ENCODE data around the gene NFAM1. TPM values are rescaled to one million over a fixed set of nuclear protein-coding genes. Genes with fewer than 3 reads are reported as not detected.
A peak's percentile ranks its signal among the peaks of the same experiment; 100 is the strongest.

Gene NFAM1
- total RNA-seq, 1 donor from 2014 or later, result 1.6 TPM

DNA sequence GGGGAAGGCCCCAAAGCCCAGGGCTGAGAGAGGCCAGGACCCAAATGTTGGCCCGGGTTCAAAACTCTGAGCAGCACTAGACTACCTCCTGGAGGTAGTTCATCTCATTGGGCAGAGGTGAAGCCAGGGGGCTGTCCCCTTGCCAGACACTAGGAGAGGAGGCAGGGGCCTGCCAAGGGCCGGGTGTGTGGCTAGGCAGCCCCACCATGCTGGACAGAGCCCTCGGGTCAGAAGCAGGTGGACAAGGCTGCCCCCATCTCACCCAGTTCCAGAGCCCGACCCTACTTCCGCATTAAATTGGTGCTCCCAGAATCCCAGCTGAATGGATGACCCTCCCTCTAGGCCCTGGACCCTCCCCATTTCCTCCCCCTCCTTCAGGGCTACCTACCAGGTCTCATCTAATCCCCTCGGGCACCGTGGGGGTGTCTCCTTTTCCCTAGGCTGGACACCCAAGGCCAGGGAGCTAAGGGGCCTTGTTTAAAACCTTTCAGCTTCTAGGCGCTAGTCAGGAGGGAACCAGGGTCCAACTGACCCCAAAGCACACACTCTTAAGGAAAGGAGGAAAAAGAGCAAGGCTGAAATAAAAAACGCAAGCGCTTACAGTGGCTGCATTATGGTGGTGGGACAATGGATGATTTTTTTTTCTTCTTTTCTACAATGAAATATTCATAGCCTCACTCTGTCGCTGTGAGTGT is 89.6 kb downstream of the NFAM1 start:
- H3K9me3 Mint-ChIP-seq (ENCODE audit: unreplicated experiment), result no peaks in the 10 kb centered on the region
- H3K4me1 Mint-ChIP-seq (ENCODE audit: unreplicated experiment), result no peaks in the 10 kb centered on the region
- no peak for DNase-seq (ENCODE audit: low spot score)
- peaks cover 25% of the 10 kb centered on the region for H3K27me3 Mint-ChIP-seq (ENCODE audit: unreplicated experiment)
- peak overlapping the region; percentile 83 for H3K4me3 Mint-ChIP-seq (ENCODE audit: unreplicated experiment)
- TF ChIP-seq, protein P1, sequence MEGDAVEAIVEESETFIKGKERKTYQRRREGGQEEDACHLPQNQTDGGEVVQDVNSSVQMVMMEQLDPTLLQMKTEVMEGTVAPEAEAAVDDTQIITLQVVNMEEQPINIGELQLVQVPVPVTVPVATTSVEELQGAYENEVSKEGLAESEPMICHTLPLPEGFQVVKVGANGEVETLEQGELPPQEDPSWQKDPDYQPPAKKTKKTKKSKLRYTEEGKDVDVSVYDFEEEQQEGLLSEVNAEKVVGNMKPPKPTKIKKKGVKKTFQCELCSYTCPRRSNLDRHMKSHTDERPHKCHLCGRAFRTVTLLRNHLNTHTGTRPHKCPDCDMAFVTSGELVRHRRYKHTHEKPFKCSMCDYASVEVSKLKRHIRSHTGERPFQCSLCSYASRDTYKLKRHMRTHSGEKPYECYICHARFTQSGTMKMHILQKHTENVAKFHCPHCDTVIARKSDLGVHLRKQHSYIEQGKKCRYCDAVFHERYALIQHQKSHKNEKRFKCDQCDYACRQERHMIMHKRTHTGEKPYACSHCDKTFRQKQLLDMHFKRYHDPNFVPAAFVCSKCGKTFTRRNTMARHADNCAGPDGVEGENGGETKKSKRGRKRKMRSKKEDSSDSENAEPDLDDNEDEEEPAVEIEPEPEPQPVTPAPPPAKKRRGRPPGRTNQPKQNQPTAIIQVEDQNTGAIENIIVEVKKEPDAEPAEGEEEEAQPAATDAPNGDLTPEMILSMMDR (IDR thresholded peaks at IDR 0.05; ENCODE audit: unreplicated experiment), result no peak
- H3K36me3 Mint-ChIP-seq (ENCODE audit: low read depth, unreplicated experiment), result no peaks in the 10 kb centered on the region
- no peak overlapping the region for H3K27ac Mint-ChIP-seq (ENCODE audit: unreplicated experiment)

GRCh38 chr22:42341779-42342178 is 90.4 kb downstream of the NFAM1 start:
- peak overlapping the region; percentile 4 for H3K27ac Mint-ChIP-seq (ENCODE audit: unreplicated experiment)
- DNase-seq (ENCODE audit: low spot score), result no peak
- TF ChIP-seq, protein P1 (IDR thresholded peaks at IDR 0.05; ENCODE audit: unreplicated experiment), result no peak
- H3K4me1 Mint-ChIP-seq (ENCODE audit: unreplicated experiment), result no peaks in the 10 kb centered on the region
- peaks cover 24% of the 10 kb centered on the region for H3K27me3 Mint-ChIP-seq (ENCODE audit: unreplicated experiment)
- H3K9me3 Mint-ChIP-seq (ENCODE audit: unreplicated experiment), result no peaks in the 10 kb centered on the region
- no peaks in the 10 kb centered on the region for H3K36me3 Mint-ChIP-seq (ENCODE audit: low read depth, unreplicated experiment)
- H3K4me3 Mint-ChIP-seq (ENCODE audit: unreplicated experiment), result no peak overlapping the region

GRCh38 chr22:42340829-42341383 is 91.3 kb downstream of the NFAM1 start:
- Mint-ChIP-seq H3K9me3 (ENCODE audit: unreplicated experiment) (no peaks in the 10 kb centered on the region), H3K4me3 (ENCODE audit: unreplicated experiment) (peak overlapping the region; percentile 37), H3K4me1 (ENCODE audit: unreplicated experiment) (no peaks in the 10 kb centered on the region), H3K36me3 (ENCODE audit: low read depth, unreplicated experiment) (no peaks in the 10 kb centered on the region), H3K27ac (ENCODE audit: unreplicated experiment) (no peak overlapping the region), H3K27me3 (ENCODE audit: unreplicated experiment) (peaks cover 19% of the 10 kb centered on the region)
- DNase-seq (ENCODE audit: low spot score), result peak; percentile 31
- TF ChIP-seq, protein P1 (IDR thresholded peaks at IDR 0.05; ENCODE audit: unreplicated experiment), result no peak

GRCh38 chr22:42340150-42340549 is 92.1 kb downstream of the NFAM1 start:
- no peak for DNase-seq (ENCODE audit: low spot score)
- peaks cover 22% of the 10 kb centered on the region for H3K27me3 Mint-ChIP-seq (ENCODE audit: unreplicated experiment)
- no peaks in the 10 kb centered on the region for H3K9me3 Mint-ChIP-seq (ENCODE audit: unreplicated experiment)
- no peaks in the 10 kb centered on the region for H3K4me1 Mint-ChIP-seq (ENCODE audit: unreplicated experiment)
- H3K27ac Mint-ChIP-seq (ENCODE audit: unreplicated experiment), result no peak overlapping the region
- no peaks in the 10 kb centered on the region for H3K36me3 Mint-ChIP-seq (ENCODE audit: low read depth, unreplicated experiment)
- H3K4me3 Mint-ChIP-seq (ENCODE audit: unreplicated experiment), result no peak overlapping the region
- TF ChIP-seq, protein P1 (IDR thresholded peaks at IDR 0.05; ENCODE audit: unreplicated experiment), result no peak

- Mint-ChIP-seq H3K4me1 (ENCODE audit: unreplicated experiment) (no peaks in the 10 kb centered on the region), H3K27me3 (ENCODE audit: unreplicated experiment) (peaks cover 23% of the 10 kb centered on the region), H3K4me3 (ENCODE audit: unreplicated experiment) (no peak overlapping the region), H3K36me3 (ENCODE audit: low read depth, unreplicated experiment) (no peaks in the 10 kb centered on the region), H3K27ac (ENCODE audit: unreplicated experiment) (no peak overlapping the region), H3K9me3 (ENCODE audit: unreplicated experiment) (no peaks in the 10 kb centered on the region)
- TF ChIP-seq, protein P1 (IDR thresholded peaks at IDR 0.05; ENCODE audit: unreplicated experiment), result no peak
- DNase-seq (ENCODE audit: low spot score), result no peak
Observed at GRCh38 chr22:42338479-42338878, 93.7 kb downstream of the NFAM1 start.
